ENCODE results near the gene HOXA10. TPM values are rescaled to one million over a fixed set of nuclear protein-coding genes. Genes with fewer than 3 reads are reported as not detected.

Gene HOXA10
- total RNA-seq, 3 donors from 2014 or later: 2.3 to 21.1 (median 5.2) TPM

DNA sequence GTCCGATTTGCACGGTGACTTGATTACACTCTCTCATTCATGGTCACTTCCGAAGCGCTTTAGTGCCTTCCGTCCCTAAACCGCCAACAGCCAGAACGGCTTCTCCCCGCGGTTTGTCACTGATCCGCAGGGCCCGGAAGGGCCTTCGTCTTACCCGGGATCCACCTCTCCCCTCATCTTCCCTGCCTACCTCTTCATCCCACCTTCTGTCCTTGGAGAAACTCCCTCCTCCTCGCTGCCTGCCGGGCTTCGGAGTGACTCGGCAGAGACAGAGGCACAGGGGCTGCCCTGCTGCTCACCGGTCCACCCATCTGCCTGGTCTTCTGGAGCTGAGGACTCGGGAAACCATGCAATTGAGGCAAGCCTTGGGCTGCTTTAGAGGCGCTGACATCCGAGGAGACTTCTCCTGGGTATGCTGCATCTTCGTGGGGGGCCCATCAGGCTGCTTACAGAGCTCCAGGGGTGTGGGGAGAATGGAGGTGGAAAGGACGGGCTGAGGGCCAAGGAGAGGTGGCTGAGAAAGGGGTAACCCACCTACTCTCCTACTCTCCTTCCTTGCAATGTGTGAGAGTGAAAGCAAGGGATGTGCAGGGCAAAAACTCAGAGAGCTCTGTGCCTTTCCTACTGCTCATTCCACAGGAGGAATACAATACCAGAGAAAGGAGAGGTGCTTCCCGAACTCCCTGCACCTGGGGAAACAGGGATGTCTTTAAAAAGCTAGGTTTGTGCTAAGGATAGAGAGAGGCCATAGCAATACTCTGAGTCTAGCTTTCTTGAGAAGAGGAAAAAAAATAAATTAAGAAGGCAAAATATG, 11.9 kb upstream of the HOXA10 start:
- intact Hi-C loops (cut with DNase I; ENCODE audit: low total_unique reads): no loop called here
- Histone ChIP-seq H3K4me1 (peaks cover 0 to 15% of the 10 kb centered on the region in 2 donors), H3K9me3 (no peaks in the 10 kb centered on the region), H3K36me3 (no peaks in the 10 kb centered on the region), H3K4me3 (peak overlapping the region in 1 of 3 donors; percentile 55), H3K27ac (no peak overlapping the region), H3K27me3 (peaks cover 22 to 98% of the 10 kb centered on the region in 2 donors)
- DNase-seq (ENCODE audit: low spot score in 2 of 2): no peak
- TF ChIP-seq POLR2AphosphoS5 (IDR thresholded peaks at IDR 0.05) (no peak), POLR2A (IDR thresholded peaks at IDR 0.05) (no peak)
- TF ChIP-seq, protein P1, sequence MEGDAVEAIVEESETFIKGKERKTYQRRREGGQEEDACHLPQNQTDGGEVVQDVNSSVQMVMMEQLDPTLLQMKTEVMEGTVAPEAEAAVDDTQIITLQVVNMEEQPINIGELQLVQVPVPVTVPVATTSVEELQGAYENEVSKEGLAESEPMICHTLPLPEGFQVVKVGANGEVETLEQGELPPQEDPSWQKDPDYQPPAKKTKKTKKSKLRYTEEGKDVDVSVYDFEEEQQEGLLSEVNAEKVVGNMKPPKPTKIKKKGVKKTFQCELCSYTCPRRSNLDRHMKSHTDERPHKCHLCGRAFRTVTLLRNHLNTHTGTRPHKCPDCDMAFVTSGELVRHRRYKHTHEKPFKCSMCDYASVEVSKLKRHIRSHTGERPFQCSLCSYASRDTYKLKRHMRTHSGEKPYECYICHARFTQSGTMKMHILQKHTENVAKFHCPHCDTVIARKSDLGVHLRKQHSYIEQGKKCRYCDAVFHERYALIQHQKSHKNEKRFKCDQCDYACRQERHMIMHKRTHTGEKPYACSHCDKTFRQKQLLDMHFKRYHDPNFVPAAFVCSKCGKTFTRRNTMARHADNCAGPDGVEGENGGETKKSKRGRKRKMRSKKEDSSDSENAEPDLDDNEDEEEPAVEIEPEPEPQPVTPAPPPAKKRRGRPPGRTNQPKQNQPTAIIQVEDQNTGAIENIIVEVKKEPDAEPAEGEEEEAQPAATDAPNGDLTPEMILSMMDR (IDR thresholded peaks at IDR 0.05): no peak

- TF ChIP-seq, protein P1 (IDR thresholded peaks at IDR 0.05): no peak
- TF ChIP-seq POLR2AphosphoS5 (IDR thresholded peaks at IDR 0.05) (no peak), POLR2A (IDR thresholded peaks at IDR 0.05) (no peak)
- Histone ChIP-seq H3K4me1 (peaks cover 0 to 15% of the 10 kb centered on the region in 2 donors), H3K9me3 (no peaks in the 10 kb centered on the region), H3K4me3 (peak within 1 kb of the TSS; percentile 39 to 69 (median 55)), H3K27me3 (peaks cover 22 to 98% of the 10 kb centered on the region in 2 donors), H3K36me3 (no peaks in the 10 kb centered on the region), H3K27ac (no peak within 1 kb of the TSS)
- peak in 1 of 2 donors; percentile 43 for DNase-seq (ENCODE audit: low spot score in 2 of 2)
- intact Hi-C loops (cut with DNase I; ENCODE audit: low total_unique reads): no loop called here
Measured at GRCh38 chr7:27185013-27185853, 11.1 kb upstream of the HOXA10 start, which contains the start of gene HOXA11. HOXA11 (minus strand) TSS chr7:27185232; CDS start chr7:27185144, 88 bp downstream.

DNA sequence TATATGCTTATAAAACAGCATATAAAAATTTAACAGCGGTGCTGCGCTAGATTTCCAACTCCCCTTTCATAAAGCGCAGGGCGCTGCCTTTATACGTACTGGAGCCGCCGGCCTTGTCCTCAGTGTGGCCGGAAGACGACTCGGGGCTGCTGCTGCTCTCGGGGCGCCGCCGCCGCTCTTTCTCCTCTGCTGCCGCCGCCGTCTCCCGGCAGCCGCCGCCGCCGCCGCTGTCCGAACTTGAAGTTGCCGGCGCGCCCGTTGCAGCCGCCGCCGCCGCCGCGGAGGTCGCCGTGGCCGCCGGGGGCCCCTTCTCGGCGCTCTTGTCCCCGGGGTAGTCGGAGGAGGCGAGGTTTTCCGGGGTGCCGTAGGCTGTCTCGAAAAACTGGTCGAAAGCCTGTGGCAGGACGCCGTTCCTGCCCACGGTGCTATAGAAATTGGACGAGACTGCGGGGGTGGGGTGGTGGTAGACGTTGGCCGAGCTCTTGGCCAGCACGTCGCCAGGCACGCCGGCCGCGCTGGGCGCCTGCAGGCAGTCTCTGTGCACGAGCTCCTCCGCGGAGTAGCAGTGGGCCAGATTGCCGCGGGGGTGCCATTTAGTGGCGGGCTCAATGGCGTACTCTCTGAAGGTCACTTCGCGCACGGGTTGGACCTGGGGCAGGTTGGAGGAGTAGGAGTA, 10.4 kb upstream of the HOXA10 start:
- Histone ChIP-seq H3K4me3 (peak overlapping the region; percentile 39 to 69 (median 55)), H3K9me3 (no peaks in the 10 kb centered on the region), H3K36me3 (no peaks in the 10 kb centered on the region), H3K27ac (no peak overlapping the region), H3K27me3 (peaks cover 24 to 97% of the 10 kb centered on the region in 2 donors), H3K4me1 (peaks cover 0 to 15% of the 10 kb centered on the region in 2 donors)
- peak in 1 of 2 donors; percentile 51 for DNase-seq (ENCODE audit: low spot score in 2 of 2)
- intact Hi-C loops (cut with DNase I; ENCODE audit: low total_unique reads): no loop called here
- TF ChIP-seq, protein P1 (IDR thresholded peaks at IDR 0.05): no peak
- no peak for TF ChIP-seq POLR2A (IDR thresholded peaks at IDR 0.05)
- TF ChIP-seq POLR2AphosphoS5 (IDR thresholded peaks at IDR 0.05): no peak

- Histone ChIP-seq H3K27ac (no peak overlapping the region), H3K27me3 (peaks cover 19 to 97% of the 10 kb centered on the region in 2 donors), H3K36me3 (no peaks in the 10 kb centered on the region), H3K9me3 (no peaks in the 10 kb centered on the region), H3K4me1 (peaks cover 0 to 15% of the 10 kb centered on the region in 2 donors), H3K4me3 (peak overlapping the region; percentile 39 to 69 (median 55))
- TF ChIP-seq POLR2A (IDR thresholded peaks at IDR 0.05) (no peak), POLR2AphosphoS5 (IDR thresholded peaks at IDR 0.05) (no peak)
- TF ChIP-seq, protein P1 (IDR thresholded peaks at IDR 0.05): no peak
- intact Hi-C loops (cut with DNase I; ENCODE audit: low total_unique reads): no loop called here
- no peak for DNase-seq (ENCODE audit: low spot score in 2 of 2)
Measured at GRCh38 chr7:27183682-27184336, 9.7 kb upstream of the HOXA10 start.

Measured in breast epithelium (tissue), 4 donors.